D721Med (cell line): ENCODE results near the gene POU2F1.

Experiments
- DNase-seq: peaks from one replicate; pipeline ENCODE4 v3.0.0; 2011; ENCODE audit warnings: low spot score; ENCODE audit not compliant: insufficient read length
- FAIRE-seq: peaks from 2 replicates; lab custom pipeline; 2011; peaks lifted over from hg19 to GRCh38; lab: Jason Lieb, UNC
- CTCF ChIP-seq: IDR thresholded peaks from 2 replicates; pipeline ENCODE4 v1.5.1; 2012; ENCODE audit warnings: mild to moderate bottlenecking, control low read depth; ENCODE audit not compliant: insufficient read depth; ENCODE audit errors: missing control alignments

Gene POU2F1

GRCh38 chr1:167184081-167184480 is 36.6 kb upstream of the POU2F1 start:
- no peak for TF ChIP-seq CTCF
- DNase-seq, result no peak
- peak; percentile 46 for FAIRE-seq

- DNase-seq, result no peak
- peak; percentile 63 for FAIRE-seq
- TF ChIP-seq CTCF, result no peak
Measured at GRCh38 chr1:167185062-167185461, 35.6 kb upstream of the POU2F1 start.

GRCh38 chr1:167185974-167186657 is 34.6 kb upstream of the POU2F1 start:
- FAIRE-seq (no peak), DNase-seq (no peak)
- TF ChIP-seq CTCF, result no peak

- DNase-seq, result no peak
- no peak for TF ChIP-seq CTCF
- FAIRE-seq, result peak; percentile 88
Measured at GRCh38 chr1:167186771-167187170, 33.9 kb upstream of the POU2F1 start.

GRCh38 chr1:167190747-167191237 is 29.9 kb upstream of the POU2F1 start:
- FAIRE-seq, result no peak
- DNase-seq, result no peak
- no peak for TF ChIP-seq CTCF

- FAIRE-seq (no peak), DNase-seq (no peak)
- no peak for TF ChIP-seq CTCF
Measured at GRCh38 chr1:167191958-167192357, 28.7 kb upstream of the POU2F1 start.

GRCh38 chr1:167194182-167194581 is 26.5 kb upstream of the POU2F1 start:
- no peak for TF ChIP-seq CTCF
- FAIRE-seq, result peak; percentile 38
- no peak for DNase-seq
